ENCODE measurements around the gene KCNN3. TPM values are rescaled to one million over a fixed set of nuclear protein-coding genes. Genes with fewer than 3 reads are reported as not detected.
"Not testable (repeated sequence)": the region's sequence is repeated elsewhere in the genome, so short reads cannot be mapped to it uniquely, and the experiment has no call there.

KCNN3 gene
- total RNA-seq, 2 experiments from 2014 or later = 0.06 TPM; not detected in 1

DNA sequence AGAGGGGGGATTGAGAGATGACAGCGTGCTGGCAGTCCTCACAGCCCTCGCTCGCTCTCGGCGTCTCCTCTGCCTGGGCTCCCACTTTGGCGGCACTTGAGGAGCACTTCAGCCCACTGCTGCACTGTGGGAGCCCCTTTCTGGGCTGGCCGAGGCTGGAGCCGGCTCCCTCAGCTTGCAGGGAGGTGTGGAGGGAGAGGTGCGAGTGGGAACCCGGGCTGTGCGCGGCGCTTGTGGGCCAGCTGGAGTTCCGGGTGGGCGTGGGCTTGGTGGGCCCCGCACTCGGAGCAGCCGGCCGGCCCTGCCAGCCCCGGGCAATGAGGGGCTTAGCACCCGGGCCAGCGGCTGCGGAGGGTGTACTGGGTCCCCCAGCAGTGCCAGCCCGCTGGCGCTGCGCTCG, 192.2 kb downstream of the KCNN3 start:
- H3K27ac Mint-ChIP-seq; POLR2A ChIA-PET; H3K4me3 Mint-ChIP-seq; ATAC-seq (ENCODE audit: low read depth); H3K36me3 Mint-ChIP-seq; H3K4me1 Mint-ChIP-seq; H3K9me3 Mint-ChIP-seq; H3K27me3 Mint-ChIP-seq; DNase-seq: not testable (repeated sequence)

DNA sequence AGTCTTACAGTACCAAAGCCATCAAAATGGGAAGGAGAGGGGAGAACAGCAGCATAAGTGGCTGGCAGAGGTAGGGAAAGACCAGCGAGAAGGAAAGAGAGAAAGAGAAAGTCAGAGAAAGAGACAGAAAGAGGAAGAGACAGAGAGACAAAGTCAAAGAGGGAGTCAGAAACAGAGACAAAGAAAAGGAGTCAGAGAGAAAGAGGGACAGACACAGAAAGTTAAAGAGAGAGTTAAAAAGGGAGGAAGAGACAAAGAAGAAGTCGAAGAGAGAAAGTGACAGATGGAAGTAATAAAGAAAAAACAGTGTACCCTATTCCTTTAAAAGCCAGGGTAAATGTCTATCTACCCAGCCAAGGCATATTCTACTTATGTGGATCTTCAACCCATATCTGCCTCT, 193.2 kb downstream of the KCNN3 start:
- peak overlapping the region; percentile 26 for H3K27ac Mint-ChIP-seq
- DNase-seq; H3K4me3 Mint-ChIP-seq; H3K9me3 Mint-ChIP-seq; H3K4me1 Mint-ChIP-seq; POLR2A ChIA-PET; ATAC-seq (ENCODE audit: low read depth); H3K36me3 Mint-ChIP-seq; H3K27me3 Mint-ChIP-seq: not testable (repeated sequence)

DNA sequence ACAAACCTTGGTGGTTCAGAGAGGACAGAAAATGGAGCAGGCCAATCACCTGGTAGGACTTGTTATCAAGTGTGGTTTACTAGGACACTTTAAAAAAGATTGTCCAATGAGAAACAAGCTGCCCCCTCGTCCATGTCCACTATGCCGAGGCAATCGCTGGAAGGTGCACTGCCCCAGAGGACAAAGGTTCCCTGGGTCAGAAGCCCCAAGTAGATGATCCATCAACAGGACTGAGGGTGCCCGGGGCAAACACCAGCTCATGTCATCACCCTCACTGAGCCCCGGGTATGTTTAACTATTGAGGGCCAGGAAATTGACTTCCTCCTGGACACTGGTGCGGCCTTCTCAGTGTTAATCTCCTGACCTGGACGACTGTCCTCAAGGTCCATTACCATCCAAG, 195.6 kb downstream of the KCNN3 start:
- DNase-seq; H3K4me3 Mint-ChIP-seq; POLR2A ChIA-PET; H3K27ac Mint-ChIP-seq; H3K27me3 Mint-ChIP-seq; H3K36me3 Mint-ChIP-seq; ATAC-seq (ENCODE audit: low read depth); H3K9me3 Mint-ChIP-seq; H3K4me1 Mint-ChIP-seq: not testable (repeated sequence)

GRCh38 chr1:154672245-154672644, 197.8 kb downstream of the KCNN3 start:
- DNase-seq; H3K27ac Mint-ChIP-seq; H3K36me3 Mint-ChIP-seq; H3K9me3 Mint-ChIP-seq; H3K4me1 Mint-ChIP-seq; ATAC-seq (ENCODE audit: low read depth); POLR2A ChIA-PET; H3K27me3 Mint-ChIP-seq; H3K4me3 Mint-ChIP-seq: not testable (repeated sequence)

DNA sequence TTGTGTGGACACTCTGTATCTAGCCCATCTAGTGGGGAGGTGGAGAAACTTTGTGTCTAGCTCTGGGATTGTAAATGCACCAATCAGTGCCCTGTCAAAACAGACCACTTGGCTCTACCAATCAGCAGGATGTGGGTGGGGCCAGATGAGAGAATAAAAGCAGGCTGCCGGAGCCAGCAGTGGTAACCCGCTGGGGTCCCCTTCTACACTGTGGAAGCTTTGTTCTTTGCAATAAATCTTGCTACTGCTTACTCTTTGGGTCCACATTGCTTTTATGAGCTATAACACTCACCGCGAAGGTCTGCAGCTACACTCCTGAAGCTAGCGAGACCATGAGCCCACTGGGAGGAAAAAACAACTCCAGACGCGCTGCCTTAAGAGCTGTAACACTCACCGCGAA, 198.7 kb downstream of the KCNN3 start:
- POLR2A ChIA-PET; ATAC-seq (ENCODE audit: low read depth); DNase-seq; H3K9me3 Mint-ChIP-seq; H3K27me3 Mint-ChIP-seq; H3K36me3 Mint-ChIP-seq; H3K4me1 Mint-ChIP-seq; H3K27ac Mint-ChIP-seq; H3K4me3 Mint-ChIP-seq: not testable (repeated sequence)

GRCh38 chr1:154670310-154671270, 199.5 kb downstream of the KCNN3 start:
- not testable (repeated sequence) for ATAC-seq (ENCODE audit: low read depth); DNase-seq; H3K27me3 Mint-ChIP-seq; H3K36me3 Mint-ChIP-seq; H3K4me1 Mint-ChIP-seq; H3K9me3 Mint-ChIP-seq; H3K27ac Mint-ChIP-seq; H3K4me3 Mint-ChIP-seq
- POLR2A ChIA-PET = interaction anchor here (0.7 kb wide), 1 partner anchor 121 kb away, joined by 3 read pairs; no protein-coding TSS in a partner anchor

DNA sequence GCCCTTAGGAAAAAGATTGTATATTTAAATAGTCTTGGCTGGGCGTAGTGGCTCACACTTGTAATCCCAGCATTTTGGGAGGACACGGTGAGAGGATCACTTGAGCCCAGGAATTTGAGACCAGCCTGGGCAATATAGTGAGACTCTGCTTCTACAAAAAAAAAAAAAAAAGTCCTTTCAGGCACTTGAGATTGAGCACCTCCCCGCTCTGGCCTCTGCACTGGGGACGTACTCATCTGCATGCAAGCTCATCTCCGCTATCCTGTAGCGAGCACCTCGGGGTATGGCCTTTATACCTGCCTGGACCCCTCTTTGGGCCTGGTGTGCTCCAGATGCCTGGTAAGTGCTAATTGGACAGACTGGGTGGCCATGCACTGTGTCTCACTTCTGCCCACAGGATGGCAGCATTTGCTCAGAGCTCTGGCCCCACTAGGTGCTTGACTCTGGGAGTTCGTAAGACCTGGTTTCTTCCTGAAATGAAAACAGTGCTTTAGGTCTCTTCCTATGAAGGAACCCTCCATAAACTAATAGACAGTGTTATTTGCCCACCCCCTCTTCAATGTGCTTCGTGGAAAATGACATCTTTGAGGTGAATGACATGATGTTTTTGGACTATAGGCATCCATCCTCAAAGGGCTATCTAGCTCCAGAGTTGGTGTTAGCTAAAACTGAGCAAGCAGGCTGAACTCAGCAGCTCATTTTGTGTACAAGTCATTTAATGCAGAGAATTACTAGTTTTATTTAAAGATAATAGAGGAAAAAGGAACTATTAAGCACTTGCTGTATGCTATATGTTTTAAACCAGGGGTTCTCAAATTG, 200.4 kb downstream of the KCNN3 start:
- peaks cover 6% of the 10 kb centered on the region for H3K4me1 Mint-ChIP-seq
- DNase-seq = peak; percentile 73
- H3K27ac Mint-ChIP-seq = no peak overlapping the region
- no peak overlapping the region for H3K4me3 Mint-ChIP-seq
- peak; percentile 100 for ATAC-seq (ENCODE audit: low read depth)
- peaks cover 3% of the 10 kb centered on the region for H3K27me3 Mint-ChIP-seq
- POLR2A ChIA-PET = interaction anchor here (0.7 to 0.9 kb wide), 2 partner anchors 122 to 209 kb away, joined by 3 read pairs; no protein-coding TSS in a partner anchor
- H3K36me3 Mint-ChIP-seq = no peaks in the 10 kb centered on the region
- H3K9me3 Mint-ChIP-seq = no peaks in the 10 kb centered on the region

DNA sequence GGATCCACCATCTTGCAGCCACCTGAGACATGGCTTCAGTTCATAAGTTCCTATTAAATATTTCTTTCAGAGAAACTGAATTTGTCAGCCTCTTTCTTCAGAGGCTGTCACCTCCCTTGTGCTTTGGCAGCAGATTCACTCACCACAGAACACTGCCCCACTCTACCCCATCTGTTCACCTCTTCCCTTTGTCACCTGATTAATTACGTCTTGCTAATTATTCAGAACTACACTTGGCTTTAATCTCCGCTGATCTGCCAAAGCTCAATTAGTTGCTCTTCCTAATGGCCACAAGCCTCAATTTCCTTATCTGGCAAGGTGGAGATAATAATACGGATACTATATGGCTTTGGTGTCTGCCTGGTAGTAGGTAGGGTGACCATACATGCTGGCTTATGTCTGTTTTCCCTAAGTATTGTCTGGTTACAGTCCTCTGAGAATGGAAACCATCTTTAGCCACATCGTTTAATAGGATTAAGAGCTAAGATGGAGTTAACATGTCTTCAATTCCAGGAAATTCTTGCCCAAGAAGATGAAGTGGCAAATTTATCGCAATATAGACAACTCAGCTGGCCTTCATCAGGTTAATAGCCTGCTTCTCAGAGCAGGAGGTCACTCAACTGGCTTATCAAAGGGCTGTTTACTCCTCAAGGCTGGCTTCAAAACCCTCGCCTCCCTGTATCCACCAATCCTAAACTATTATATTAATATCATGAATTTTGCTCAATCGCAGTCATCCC, 203.9 kb downstream of the KCNN3 start:
- H3K27ac Mint-ChIP-seq = no peak overlapping the region
- H3K4me3 Mint-ChIP-seq = no peak overlapping the region
- H3K27me3 Mint-ChIP-seq = peaks cover 9% of the 10 kb centered on the region
- DNase-seq (no peak), ATAC-seq (ENCODE audit: low read depth) (no peak)
- H3K9me3 Mint-ChIP-seq = no peaks in the 10 kb centered on the region
- POLR2A ChIA-PET = no interaction called here
- H3K4me1 Mint-ChIP-seq = peaks cover 1% of the 10 kb centered on the region
- H3K36me3 Mint-ChIP-seq = no peaks in the 10 kb centered on the region

DNA sequence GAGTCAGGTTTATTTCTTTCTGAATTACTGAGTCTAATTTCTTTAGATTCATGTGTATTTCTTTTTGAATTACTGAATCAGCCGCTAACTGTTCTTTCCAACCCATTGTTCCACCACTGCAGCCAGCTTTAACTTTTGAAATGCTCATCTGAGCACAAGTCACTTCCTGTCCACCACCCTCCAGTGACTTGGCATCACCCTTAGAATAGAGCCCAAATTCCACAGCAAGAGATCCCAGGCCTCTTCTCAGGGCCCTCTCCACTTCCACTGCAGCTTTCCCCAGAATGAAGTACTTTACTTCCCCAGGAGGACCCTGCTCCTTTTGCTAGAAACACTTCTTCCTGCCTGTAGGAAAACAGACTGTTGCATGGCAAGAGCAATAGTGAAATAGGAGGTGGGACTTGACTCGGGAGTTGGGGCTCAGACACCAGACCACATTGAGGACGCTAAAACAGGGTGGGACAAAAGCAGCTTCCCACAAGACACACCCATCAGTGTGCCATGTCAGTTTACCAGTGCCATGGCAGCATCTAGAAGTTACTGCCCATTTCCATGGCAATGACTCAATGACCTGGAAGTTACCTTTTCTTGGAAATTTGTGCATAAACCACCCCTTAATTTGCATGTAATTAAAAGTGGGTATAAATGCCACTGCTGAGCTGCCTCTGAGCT, 205.6 kb downstream of the KCNN3 start:
- POLR2A ChIA-PET = no interaction called here
- DNase-seq = no peak
- no peak for ATAC-seq (ENCODE audit: low read depth)
- peaks cover 1% of the 10 kb centered on the region for H3K4me1 Mint-ChIP-seq
- H3K9me3 Mint-ChIP-seq = no peaks in the 10 kb centered on the region
- H3K4me3 Mint-ChIP-seq = no peak overlapping the region
- peaks cover 21% of the 10 kb centered on the region for H3K27me3 Mint-ChIP-seq
- H3K36me3 Mint-ChIP-seq = no peaks in the 10 kb centered on the region
- no peak overlapping the region for H3K27ac Mint-ChIP-seq

DNA sequence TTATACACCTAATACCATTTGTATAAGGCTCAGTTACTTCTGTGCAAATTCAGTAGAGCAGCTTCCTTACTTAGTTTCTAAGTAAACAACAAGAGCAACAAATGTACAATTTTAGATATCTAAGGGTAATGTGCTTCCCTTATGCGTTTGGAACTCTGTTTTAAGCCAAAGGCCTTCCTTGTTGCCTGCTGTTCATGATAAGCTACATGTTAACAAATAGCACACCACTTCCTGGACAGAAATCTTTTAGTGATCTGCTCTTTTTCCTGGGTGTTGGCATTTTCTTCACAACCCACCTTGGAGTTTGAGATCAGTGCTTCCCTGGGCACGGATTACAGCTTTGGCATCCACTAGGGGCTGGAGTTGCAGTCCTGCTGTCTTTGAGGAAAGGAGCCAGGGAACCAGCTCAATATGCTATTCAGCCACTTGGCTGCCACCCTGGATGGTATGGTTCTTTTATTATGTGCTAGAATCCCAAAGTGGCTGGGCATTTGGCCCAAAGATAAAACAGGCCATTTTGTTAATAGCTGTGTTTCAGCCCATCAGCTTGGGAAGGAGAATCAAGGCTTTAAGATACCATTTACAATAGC, 206.5 kb downstream of the KCNN3 start:
- H3K27ac Mint-ChIP-seq = no peak overlapping the region

DNA sequence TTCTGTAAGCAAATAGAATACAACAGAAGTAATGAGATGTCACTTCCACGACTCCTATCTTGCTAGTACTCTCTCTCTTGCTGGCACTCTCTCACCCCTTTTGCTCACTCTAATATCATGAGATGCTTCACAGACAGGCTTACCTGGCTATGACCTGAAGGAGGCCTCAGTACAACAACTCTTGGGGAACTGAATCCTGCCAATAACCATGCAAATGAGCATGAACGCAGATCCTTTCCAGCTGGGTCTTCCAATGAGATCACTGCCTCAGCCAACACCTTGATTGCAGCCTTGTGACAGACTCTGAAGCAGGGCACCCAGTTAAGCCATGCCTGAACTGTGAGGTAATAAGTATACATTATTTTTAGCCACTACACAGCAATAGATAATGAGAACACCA, 209.0 kb downstream of the KCNN3 start:
- H3K36me3 Mint-ChIP-seq = no peaks in the 10 kb centered on the region
- DNase-seq (no peak), ATAC-seq (ENCODE audit: low read depth) (no peak)
- peaks cover 1% of the 10 kb centered on the region for H3K4me1 Mint-ChIP-seq
- H3K9me3 Mint-ChIP-seq = no peaks in the 10 kb centered on the region
- POLR2A ChIA-PET = no interaction called here
- H3K27ac Mint-ChIP-seq = no peak overlapping the region
- H3K4me3 Mint-ChIP-seq = no peak overlapping the region
- H3K27me3 Mint-ChIP-seq = peaks cover 51% of the 10 kb centered on the region

More for the DNA sequence above, 206.5 kb downstream of the KCNN3 start:
- H3K9me3 Mint-ChIP-seq = no peaks in the 10 kb centered on the region
- H3K4me1 Mint-ChIP-seq = peaks cover 1% of the 10 kb centered on the region
- ATAC-seq (ENCODE audit: low read depth) (no peak), DNase-seq (no peak)
- peaks cover 30% of the 10 kb centered on the region for H3K27me3 Mint-ChIP-seq
- no peaks in the 10 kb centered on the region for H3K36me3 Mint-ChIP-seq
- POLR2A ChIA-PET = no interaction called here
- H3K4me3 Mint-ChIP-seq = no peak overlapping the region

- Mint-ChIP-seq H3K9me3 (peaks cover 2% of the 10 kb centered on the region), H3K4me1 (peaks cover 1% of the 10 kb centered on the region), H3K36me3 (peaks cover 2% of the 10 kb centered on the region), H3K4me3 (no peak overlapping the region), H3K27me3 (peaks cover 54% of the 10 kb centered on the region), H3K27ac (no peak overlapping the region)
- ATAC-seq (ENCODE audit: low read depth) (no peak), DNase-seq (no peak)
- POLR2A ChIA-PET = no interaction called here
Observed at GRCh38 chr1:154659823-154660592, 210.1 kb downstream of the KCNN3 start.

Measured in activated naive CD8-positive, alpha-beta T cell treated with anti-CD3 and anti-CD28 coated beads, Interleukin-2, amount 10 ng/mL, durations not matched to agents 7 days and 5 days (primary cell).